HepG2 (cell line): Measurements from ENCODE around the gene IL32. TPM values are rescaled to one million over a fixed set of nuclear protein-coding genes. Genes with fewer than 3 reads are reported as not detected.
A peak's percentile ranks its signal among the peaks of the same experiment; 100 is the strongest.

Experiments used
- ATAC-seq: fragments of 200-7000 bp; cut with Tn5 transposase; 3 replicates; pipeline ENCODE4 v1.9.1; 2020; ENCODE audit warnings: mild to moderate bottlenecking, moderate library complexity
- BruUV-seq: library from RNA; stranded (reverse); fragments of 400-500 nt; replicated peaks from 2 replicates; lab custom pipeline; 2021; lab: Mats Ljungman, UMichigan
- CTCF ChIA-PET: fragments of 300-600 bp; formaldehyde crosslinking; extraction: SDS; loops from one replicate; lab custom pipeline; 2021; ENCODE audit warnings: low total read pairs, inconsistent platforms, low intra/inter-chr PET ratio; lab: Yijun Ruan, JAX
- POLR2A ChIA-PET: fragments of 350-600 bp; sonication (Branson Sonifier 250); formaldehyde crosslinking; loops from one replicate; lab custom pipeline; 2020; ENCODE audit warnings: antibody characterized with exemption, inconsistent platforms; lab: Yijun Ruan, JAX
- DNase-seq: peaks from one replicate; pipeline ENCODE4 v3.0.0-alpha.2; 2015; ENCODE audit warnings: low spot score
- FAIRE-seq: peaks from 3 replicates; lab custom pipeline; 2011; peaks lifted over from hg19 to GRCh38; lab: Jason Lieb, UNC
- H2AFZ ChIP-seq: one replicate; pipeline ENCODE4 v1.6.1; 2011; ENCODE audit warnings: low read length, inconsistent platforms
- H3K27ac ChIP-seq: fragments of 300-600 bp; 3 replicates; pipeline ENCODE4 v1.8.0; 2011; ENCODE audit warnings: mixed run types, mild to moderate bottlenecking, mixed read lengths, low read length, inconsistent platforms; ENCODE audit not compliant: insufficient read depth; ENCODE audit errors: extremely low read length
- H3K27me3 ChIP-seq, 2 experiments: fragments of 200-600 bp in 1 of 2; 2 replicates in 1 of 2; 3 replicates in 1 of 2; pipeline versions ENCODE4 v1.6.0 to v1.8.0; 2011; ENCODE audit warnings: low read length in 2 of 2, mild to moderate bottlenecking in 2 of 2, moderate library complexity in 2 of 2, inconsistent platforms in 1 of 2; ENCODE audit not compliant: insufficient read depth in 2 of 2, control insufficient read depth in 1 of 2
- H3K36me3 ChIP-seq, 2 experiments: fragments of 200-600 bp in 1 of 2; replicated peaks in 1 of 2; 2 replicates in 1 of 2; 3 replicates in 1 of 2; pipeline versions ENCODE4 v1.5.1 to v1.8.0; 2011; ENCODE audit warnings: low read length in 2 of 2, inconsistent platforms in 1 of 2; ENCODE audit not compliant: insufficient read depth in 2 of 2, control insufficient read depth in 1 of 2
- H3K4me1 ChIP-seq: 2 replicates; pipeline ENCODE4 v1.5.1; 2012; ENCODE audit warnings: low read length, inconsistent platforms; ENCODE audit not compliant: insufficient read depth
- H3K4me2 ChIP-seq: 2 replicates; pipeline ENCODE4 v1.6.0; 2011; ENCODE audit warnings: low read depth, low read length, inconsistent platforms
- H3K4me3 ChIP-seq, 3 experiments: fragments of 200-600 bp in 1 of 3; sonication (generic), shearing (Covaris generic) in 1 of 3; replicated peaks in 1 of 3; 2 replicates each; pipeline ENCODE4 v1.5.1; 2011 to 2016; ENCODE audit warnings: low read length in 3 of 3, inconsistent platforms in 2 of 3, low read depth in 2 of 3, mild to moderate bottlenecking in 2 of 3, control low read depth in 1 of 3, mixed read lengths in 1 of 3; ENCODE audit not compliant: insufficient read depth in 1 of 3
- H3K79me2 ChIP-seq: one replicate; pipeline ENCODE4 v1.6.1; 2011; ENCODE audit warnings: low read length, inconsistent platforms; ENCODE audit not compliant: insufficient read depth
- H3K9ac ChIP-seq: 2 replicates; pipeline ENCODE4 v1.6.0; 2011; ENCODE audit warnings: mild to moderate bottlenecking, low read depth, low read length, inconsistent platforms; ENCODE audit not compliant: insufficient read depth
- H3K9me3 ChIP-seq: 2 replicates; pipeline ENCODE4 v1.5.1; 2012; ENCODE audit warnings: mild to moderate bottlenecking, low read length
- H4K20me1 ChIP-seq: 2 replicates; pipeline ENCODE4 v1.6.0; 2011; ENCODE audit warnings: inconsistent platforms, mild to moderate bottlenecking, low read length, moderate library complexity; ENCODE audit not compliant: insufficient read depth
- RBFOX2 ChIP-seq: fragments of 200-400 bp; formaldehyde crosslinking; IDR thresholded peaks from 2 replicates; pipeline ENCODE4 v1.6.1; 2017; ENCODE audit warnings: low read depth, mild to moderate bottlenecking, low read length
- STAT5B ChIP-seq: sonication (generic); formaldehyde crosslinking; IDR thresholded peaks from 2 replicates; pipeline ENCODE4 v1.4.0; 2020; ENCODE audit warnings: missing genetic modification reagents
- TEAD2 ChIP-seq: sonication (generic); formaldehyde crosslinking; IDR thresholded peaks from 2 replicates; pipeline ENCODE4 v1.9.0; 2021; ENCODE audit warnings: missing genetic modification reagents
- ZKSCAN1 ChIP-seq: fragments of 150-350 bp; IDR thresholded peaks from 2 replicates; pipeline ENCODE4 v1.6.1; 2014; ENCODE audit warnings: low read length
- WGBS: methylation state at CpG from one replicate; pipeline ENCODE4 v1.1.6; 2017; ENCODE audit warnings: low lambda C conversion rate; 5-methylcytosine and 5-hydroxymethylcytosine counted together
- in situ Hi-C: cut with HindIII; loops from 2 replicates; pipeline ENCODE4 v1.10.0; 2017; ENCODE audit warnings: low pct_unique_long_range_greater_than_20kb; ENCODE audit not compliant: extremely low pct_ligation_motif_present
- intact Hi-C: fragments of 100-400 bp; cut with micrococcal nuclease; formaldehyde crosslinking; loops from one replicate; pipeline ENCODE4 v1.10.0; 2022; ENCODE audit not compliant: unreplicated experiment
- polyA plus RNA-seq, 8 experiments: library from polyadenylated mRNA; depleted of rRNA in 3 of 8; stranded (reverse) in 7 of 8; unstranded in 1 of 8; fragments of >200 nt; fragmentation: Illumina TruSeq in 4 of 8; extraction: Trizol in 4 of 8; gene quantifications; 2 replicates each; pipeline versions ENCODE4 v1.2.1 to v1.2.3, GENCODE V29; 2011 to 2016; ENCODE audit warnings: low read depth in 4 of 8, missing spikeins in 1 of 8, mixed read lengths in 1 of 8; ENCODE audit not compliant: insufficient read depth in 1 of 8
- total RNA-seq, 5 experiments: library from RNA; depleted of rRNA; stranded (reverse); fragments of >200 nt; fragmentation: Illumina TruSeq; extraction: Trizol; gene quantifications; 2 replicates each; pipeline ENCODE4 v1.2.3, GENCODE V29; 2016; ENCODE audit warnings: low read depth in 1 of 5
- TF ChIP-seq, protein P1 (sequence below): sonication (generic); formaldehyde crosslinking; IDR thresholded peaks from 2 replicates; pipeline ENCODE4 v1.8.1; 2022; ENCODE audit warnings: low read depth, mild to moderate bottlenecking, missing genetic modification reagents
- TF ChIP-seq, protein P2 (sequence below): sonication (generic); formaldehyde crosslinking; IDR thresholded peaks from 2 replicates; pipeline ENCODE4 v1.5.1; 2020; ENCODE audit warnings: missing genetic modification reagents, mild to moderate bottlenecking, borderline replicate concordance

Gene IL32
- total and polyA plus RNA-seq, 2 of the 13 experiments (the other 11 are each of a cell fraction or from before 2014, with no cell fraction given): 115 to 165 TPM

DNA sequence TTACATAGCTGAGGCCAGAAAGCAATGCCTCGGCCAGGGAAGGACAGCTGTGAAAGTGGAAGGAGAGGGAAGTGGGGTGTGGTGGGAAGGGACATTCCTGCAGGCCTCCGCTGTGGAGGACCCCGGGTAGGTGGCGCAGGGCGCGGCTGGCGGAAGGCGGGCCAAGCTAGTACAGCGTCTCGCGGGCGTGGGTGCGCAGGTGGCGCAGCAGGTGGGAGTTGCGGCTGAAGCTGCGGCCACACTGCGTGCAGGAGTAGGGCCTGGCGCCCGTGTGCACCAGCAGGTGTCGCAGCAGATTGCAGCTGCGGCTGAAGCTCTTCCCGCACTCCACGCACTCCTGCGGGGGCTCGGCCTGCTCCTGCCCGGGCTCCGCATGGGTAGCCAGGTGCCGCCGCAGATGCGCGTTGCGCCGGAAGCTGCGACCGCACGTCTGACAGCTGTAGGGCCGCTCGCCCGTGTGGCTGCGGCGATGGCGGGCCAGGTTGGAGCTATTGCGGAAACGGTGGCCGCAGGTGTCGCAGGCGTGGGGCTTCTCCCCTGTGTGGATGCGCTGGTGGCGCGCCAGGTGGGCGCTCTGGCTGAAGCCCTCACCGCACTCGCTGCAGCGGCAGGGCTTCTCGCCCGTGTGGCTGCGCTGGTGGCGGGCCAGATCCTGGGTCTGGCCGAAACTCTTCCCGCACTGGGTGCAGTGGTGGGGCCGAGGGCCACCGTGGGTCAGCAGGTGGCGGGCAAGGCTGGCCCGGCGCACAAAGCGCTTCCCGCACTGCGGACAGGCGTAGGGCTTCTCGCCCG lies 23.7 kb downstream of the IL32 start:
- Histone ChIP-seq H3K79me2 (no peaks in the 10 kb centered on the region), H3K9me3 (no peaks in the 10 kb centered on the region), H4K20me1 (no peaks in the 10 kb centered on the region), H2AFZ (no peak overlapping the region), H3K27me3 (peaks cover 0 to 11% of the 10 kb centered on the region in 2 experiments; a peak in 2 of 5 replicates), H3K9ac (no peak overlapping the region), H3K36me3 (no peaks in the 10 kb centered on the region), H3K27ac (no peak overlapping the region), H3K4me2 (no peak overlapping the region)
- CTCF ChIA-PET: interaction anchor here (2.3 kb wide), 1 partner anchor 30 kb away, joined by 7 read pairs; no protein-coding TSS in a partner anchor
- WGBS: 97% methylated on average over 37 of the region's 71 CpGs
- no peak for FAIRE-seq
- TF ChIP-seq RBFOX2: peak; percentile 28; the same call in 1 of the 2 replicates
- TF ChIP-seq, protein P1, sequence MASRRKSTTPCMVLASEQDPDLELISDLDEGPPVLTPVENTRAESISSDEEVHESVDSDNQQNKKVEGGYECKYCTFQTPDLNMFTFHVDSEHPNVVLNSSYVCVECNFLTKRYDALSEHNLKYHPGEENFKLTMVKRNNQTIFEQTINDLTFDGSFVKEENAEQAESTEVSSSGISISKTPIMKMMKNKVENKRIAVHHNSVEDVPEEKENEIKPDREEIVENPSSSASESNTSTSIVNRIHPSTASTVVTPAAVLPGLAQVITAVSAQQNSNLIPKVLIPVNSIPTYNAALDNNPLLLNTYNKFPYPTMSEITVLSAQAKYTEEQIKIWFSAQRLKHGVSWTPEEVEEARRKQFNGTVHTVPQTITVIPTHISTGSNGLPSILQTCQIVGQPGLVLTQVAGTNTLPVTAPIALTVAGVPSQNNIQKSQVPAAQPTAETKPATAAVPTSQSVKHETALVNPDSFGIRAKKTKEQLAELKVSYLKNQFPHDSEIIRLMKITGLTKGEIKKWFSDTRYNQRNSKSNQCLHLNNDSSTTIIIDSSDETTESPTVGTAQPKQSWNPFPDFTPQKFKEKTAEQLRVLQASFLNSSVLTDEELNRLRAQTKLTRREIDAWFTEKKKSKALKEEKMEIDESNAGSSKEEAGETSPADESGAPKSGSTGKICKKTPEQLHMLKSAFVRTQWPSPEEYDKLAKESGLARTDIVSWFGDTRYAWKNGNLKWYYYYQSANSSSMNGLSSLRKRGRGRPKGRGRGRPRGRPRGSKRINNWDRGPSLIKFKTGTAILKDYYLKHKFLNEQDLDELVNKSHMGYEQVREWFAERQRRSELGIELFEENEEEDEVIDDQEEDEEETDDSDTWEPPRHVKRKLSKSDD (CRISPR knock-in tag): 0 out of 2 replicates have a peak, but pooled peaks have one; percentile 0
- peak; percentile 70 for TF ChIP-seq ZKSCAN1
- TF ChIP-seq STAT5B: no peak
- TF ChIP-seq TEAD2 (CRISPR knock-in tag): no peak
- TF ChIP-seq, protein P2, sequence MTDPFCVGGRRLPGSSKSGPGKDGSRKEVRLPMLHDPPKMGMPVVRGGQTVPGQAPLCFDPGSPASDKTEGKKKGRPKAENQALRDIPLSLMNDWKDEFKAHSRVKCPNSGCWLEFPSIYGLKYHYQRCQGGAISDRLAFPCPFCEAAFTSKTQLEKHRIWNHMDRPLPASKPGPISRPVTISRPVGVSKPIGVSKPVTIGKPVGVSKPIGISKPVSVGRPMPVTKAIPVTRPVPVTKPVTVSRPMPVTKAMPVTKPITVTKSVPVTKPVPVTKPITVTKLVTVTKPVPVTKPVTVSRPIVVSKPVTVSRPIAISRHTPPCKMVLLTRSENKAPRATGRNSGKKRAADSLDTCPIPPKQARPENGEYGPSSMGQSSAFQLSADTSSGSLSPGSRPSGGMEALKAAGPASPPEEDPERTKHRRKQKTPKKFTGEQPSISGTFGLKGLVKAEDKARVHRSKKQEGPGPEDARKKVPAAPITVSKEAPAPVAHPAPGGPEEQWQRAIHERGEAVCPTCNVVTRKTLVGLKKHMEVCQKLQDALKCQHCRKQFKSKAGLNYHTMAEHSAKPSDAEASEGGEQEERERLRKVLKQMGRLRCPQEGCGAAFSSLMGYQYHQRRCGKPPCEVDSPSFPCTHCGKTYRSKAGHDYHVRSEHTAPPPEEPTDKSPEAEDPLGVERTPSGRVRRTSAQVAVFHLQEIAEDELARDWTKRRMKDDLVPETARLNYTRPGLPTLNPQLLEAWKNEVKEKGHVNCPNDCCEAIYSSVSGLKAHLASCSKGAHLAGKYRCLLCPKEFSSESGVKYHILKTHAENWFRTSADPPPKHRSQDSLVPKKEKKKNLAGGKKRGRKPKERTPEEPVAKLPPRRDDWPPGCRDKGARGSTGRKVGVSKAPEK (CRISPR knock-in tag): no peak
- TF ChIP-seq, all 625 proteins: peak for 3
- POLR2A ChIA-PET: interaction anchor here (0.6 to 2.8 kb wide), 3 partner anchors 10 to 1480 kb away, joined by 4 to 17 read pairs (median 4); partner anchors contain the start of gene ZSCAN10
- BruUV-seq: no TSS peak
- intact Hi-C loops: no loop called here
- DNase-seq (no peak), ATAC-seq (no peak)
- peaks cover 45% of the 10 kb centered on the region for H3K4me1 ChIP-seq
- in situ Hi-C loops: no loop called here
- no peak overlapping the region for H3K4me3 ChIP-seq
